NCI-H2196 (cell line): ENCODE data around the gene FAM204A.

Experiments
- DNase-seq: peaks from one replicate; lab custom pipeline; 2025; ENCODE audit not compliant: unreplicated experiment; lab: John Stamatoyannopoulos, UW

The FAM204A gene

DNA sequence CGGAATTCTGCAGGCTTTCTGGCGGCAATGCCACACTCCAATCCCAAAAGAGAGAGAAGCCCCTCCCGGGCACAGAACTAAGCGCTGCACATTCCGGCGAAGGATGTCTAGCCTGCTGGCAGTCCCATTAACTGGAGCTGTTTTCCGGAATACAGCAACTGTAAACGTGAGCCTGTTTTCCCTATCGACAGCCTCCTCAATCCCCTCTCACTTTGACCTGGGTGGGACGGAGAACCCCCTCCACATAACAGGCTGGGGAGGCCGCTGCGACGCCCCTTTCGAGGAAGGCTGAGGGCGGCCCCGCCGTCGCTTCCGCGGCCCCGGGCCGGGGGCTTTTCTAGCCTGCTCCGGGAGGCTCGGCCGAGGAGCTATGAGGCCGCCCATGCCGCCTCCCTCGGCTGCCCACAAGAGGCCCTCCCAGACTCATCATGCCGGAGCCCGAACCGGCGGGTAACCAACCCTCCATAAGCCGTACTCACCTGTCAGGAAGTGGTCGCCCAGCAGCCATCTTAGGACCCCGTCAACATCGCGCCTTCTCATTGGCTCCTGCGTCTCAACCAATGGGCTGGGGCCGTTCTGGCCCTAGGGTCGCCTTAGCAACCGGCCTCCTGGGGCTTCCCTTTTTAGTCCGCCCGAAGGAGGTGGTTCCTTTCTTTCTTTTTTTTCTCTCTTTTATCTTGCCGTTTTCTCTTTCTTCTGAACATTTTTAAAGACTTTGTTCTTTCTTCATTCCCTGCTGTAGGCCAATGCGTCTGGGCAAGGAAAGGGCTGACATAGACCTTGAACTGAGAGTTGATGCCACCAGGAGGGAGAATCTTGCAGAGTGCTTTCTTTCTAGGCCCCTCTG is at the start of gene FAM204A:
Gene FAM204A, minus strand, starts transcription at position 534 of the 847 bp plus-strand sequence. CDS start 5,909 bp downstream, outside the sequence.
- peak; percentile 67 for DNase-seq

DNA sequence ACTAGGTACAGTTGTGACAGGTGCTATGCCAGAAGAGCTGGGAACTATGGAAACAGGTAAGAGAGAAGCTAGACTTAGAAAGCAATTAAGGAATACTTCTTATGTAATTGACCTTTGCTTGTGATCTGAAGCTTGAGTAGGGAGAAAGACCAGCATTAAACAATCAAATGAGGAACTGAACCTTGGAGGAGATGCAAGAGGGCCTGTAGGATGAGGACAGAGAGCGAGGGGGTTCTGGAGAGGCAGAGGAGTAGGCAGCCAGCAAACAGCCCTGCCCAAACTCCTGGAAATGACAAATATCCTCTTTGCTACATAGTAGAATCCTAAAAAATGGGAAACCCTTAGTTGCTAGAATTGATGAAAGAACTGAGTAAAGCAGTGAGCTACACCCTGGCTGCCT is 41.6 kb upstream of the FAM204A start:
- DNase-seq = no peak

DNA sequence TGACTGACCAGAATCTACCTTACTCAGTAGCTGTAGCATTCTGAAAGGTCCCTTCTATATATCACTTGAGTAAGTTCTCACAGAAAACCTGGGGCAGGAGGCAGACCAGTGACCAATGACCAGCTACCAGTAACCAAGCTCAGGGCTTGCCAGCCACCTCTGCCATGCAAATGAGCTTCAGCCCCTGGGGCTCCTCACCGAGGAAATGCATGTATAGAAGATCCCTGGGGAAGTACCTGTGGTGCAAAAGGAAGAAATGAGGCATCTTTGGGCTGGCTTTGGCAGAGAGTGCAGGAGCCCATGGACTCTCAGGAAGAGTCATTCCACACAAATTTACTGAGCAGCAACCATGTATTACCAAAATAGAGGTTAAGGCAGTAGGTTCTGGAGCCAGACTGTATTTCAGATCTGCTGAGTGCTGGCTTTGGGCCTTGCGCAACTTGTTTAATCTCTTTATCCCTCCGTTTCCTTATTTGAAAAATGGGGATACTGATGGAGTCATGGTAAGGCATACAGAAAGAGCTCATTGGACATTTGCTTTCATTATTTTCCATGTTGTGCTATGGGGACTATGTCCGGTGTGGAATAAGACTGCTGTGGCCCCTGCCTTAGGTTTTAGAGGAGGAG is 41.1 kb upstream of the FAM204A start:
- DNase-seq = no peak

DNA sequence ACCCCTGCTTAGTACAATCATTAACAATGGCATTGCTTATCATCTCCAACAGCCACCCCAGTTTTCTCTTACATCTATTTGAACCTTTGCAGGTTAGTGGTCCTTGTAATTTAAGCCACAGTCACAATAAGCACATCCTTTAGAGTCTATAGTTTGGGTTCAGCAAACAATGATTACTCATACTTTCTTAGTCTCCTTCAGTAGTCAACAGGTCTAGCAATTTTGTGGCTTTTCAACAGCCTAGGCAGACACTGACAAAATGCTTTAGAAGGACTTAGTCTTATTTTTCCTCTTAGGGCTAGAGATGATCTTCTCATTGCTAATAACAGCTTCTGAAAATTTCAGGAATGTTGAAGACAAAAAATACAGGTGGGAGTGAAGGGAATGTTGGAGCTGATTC is 32.3 kb upstream of the FAM204A start:
- DNase-seq = no peak

DNA sequence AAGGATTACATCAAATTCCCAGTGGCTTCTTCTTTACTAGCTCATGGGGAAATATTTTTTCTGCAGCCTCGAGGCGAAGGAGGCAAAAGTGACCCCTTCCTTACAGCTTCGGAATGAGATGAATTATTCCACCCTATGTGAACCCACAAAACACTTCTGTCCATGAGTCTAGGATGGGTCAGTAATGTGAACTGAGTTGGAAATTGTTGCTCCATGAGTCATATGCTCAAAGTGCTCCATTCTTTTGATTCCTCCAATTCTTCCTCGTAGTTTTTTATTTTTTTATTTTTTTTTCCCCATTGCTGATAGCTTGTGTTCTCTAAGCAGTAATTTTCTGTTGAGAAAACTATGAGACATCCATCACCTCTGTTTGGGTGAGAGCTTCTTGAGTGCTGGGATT is 31.7 kb upstream of the FAM204A start:
- no peak for DNase-seq

DNA sequence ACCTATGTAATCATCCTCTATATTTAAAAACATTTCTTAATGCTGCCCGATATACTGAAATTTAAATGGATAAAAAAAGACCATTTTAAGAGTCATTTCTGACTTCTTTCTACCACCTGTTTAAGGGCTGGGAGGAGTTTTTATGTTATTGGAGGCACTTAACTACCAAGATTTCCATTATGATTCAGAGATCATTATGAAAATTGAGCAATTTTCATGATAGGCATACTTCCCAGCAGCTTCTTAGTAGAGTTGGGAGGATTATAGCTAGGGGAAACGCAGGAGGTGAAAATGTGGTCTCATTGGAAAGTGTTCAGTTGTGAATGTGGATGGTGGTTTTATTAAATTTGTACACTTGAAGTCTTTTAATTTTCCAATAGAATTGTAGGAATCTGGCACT is 28.4 kb upstream of the FAM204A start:
- no peak for DNase-seq

DNA sequence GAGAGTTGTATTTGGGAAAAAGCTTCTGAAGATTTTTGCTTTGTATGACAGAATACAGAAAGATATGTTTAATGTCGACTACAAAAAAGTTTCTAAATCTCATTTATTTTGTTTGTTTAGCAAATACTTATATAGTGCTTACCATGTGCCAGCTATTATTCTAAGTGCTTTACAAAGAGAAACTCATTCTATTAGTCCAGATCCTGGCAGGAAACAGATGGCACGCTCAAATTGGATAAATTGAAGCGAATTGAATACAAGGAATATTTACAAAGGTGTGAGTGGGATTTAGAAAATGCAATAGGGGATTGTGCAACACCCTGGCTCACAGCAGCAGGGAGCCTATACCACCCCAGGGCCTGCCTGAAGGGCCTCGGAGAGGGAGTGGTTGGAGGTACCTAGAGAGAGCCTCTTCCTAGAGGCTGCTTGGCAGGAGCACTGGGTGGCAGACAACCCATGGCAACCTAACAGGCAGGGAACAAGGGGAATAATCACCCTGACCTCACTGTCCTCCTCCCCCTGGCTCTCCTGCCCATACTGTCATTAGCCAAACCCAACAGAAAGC is 27.6 kb upstream of the FAM204A start:
- DNase-seq = peak; percentile 58

DNA sequence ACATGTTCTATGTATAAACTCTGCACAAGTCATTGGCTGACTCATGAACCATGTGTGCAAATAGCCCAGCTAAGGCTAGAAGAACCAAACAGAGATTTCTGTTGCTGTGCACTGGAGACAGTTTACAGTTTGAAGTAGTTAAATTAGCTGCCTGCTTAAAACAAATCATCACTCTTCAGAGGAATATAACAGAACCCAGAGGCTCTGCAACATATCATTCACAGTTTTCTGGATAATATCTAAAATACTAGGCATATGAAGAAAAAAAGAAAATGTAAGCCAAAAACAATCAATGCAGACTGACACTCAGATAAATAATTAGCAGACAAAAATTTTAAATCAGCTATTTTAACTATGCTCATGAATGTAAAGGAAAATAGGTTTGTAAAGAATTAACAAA is 23.6 kb upstream of the FAM204A start:
- no peak for DNase-seq

DNA sequence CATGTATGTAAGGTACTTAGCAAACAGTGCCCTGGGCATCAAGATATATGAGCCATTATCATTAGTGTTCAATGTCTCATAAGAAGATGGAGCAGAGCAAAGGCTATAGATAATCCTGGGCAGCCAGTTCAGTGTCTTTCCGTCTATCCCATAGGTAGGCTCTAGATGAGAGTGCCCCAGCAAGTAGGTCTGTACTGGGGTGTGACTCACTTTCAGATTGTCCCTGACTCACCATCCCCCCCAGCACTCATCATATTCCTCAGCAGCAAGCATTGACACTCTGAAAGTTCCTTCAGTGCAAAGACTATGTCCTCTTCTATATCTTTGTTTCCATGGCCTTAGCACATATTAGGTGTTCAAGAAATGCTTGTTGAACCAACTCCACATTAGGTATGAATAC is 20.0 kb upstream of the FAM204A start:
- no peak for DNase-seq

DNA sequence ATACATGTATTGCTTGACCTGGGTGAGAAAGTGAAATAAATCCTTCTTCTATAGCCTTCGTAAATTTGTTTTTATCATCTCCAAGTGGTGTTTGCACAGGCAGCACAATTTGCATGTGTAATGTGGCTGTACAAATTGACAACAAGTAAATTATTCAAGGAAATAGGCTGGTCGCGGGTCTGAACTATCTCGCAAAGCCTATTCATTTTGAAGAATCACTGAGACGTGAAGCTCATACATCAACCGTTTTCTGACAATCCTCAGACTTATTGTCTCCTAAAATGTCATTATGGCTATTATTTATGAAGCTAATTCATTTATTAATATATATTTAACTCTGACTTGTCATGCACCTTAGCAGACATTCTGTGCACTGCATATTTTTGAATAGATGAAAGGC is 16.2 kb upstream of the FAM204A start:
- DNase-seq = no peak

DNA sequence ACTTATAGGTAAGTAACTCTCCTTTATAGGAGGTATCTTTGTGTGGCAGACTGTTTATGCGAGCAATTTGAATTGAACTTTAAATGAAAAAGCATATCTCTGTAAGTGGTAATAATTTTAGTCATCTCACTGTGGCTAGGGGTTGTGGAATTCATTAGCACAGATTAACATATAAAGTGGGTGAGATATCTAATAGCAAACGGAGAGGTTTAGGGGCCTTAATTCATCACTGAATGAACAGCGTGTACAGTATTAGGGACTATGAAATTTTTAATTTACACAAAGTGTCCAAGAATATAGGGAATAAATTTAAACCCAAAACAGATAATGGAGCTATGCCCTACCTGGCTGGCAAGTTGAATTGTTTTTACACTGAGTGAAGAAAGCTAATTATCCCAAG is 15.7 kb upstream of the FAM204A start:
- no peak for DNase-seq

DNA sequence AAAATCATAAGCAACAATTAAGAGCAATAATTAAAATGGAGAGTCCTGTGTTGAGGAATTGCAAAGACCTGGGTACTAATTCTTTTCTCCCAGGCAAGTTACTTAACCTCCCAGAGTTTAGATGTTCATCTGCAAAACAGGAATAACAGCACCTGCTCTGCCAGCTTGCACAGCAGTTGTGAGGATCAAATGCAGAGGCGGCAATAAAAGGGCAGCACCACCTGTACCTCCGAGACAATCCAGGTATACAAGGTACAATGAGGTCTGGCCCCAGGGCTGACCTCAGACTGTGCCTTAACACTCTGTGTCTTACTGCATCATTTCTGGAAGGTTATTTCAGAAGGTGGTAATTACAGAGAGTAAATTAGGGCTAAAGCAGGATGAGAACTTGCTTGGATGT is 14.5 kb upstream of the FAM204A start:
- DNase-seq = no peak

DNA sequence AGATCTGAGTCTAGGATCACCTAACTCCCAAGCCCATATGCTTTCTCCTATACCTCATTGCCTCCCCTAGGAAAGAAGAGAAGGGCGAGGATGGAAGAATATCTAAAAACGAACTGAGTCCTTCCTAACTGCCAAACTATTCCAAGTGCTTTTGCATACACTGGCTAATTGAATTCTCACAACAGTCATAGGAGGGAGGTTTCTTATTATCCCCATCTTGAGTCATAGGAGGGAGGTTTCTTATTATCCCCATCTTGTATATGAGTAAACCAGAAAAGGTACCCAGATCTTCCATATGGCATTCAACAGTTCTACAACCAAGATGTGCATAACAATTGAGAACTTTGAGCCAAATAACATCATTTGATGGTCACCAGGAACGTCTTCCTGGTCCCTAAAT is 13.1 kb upstream of the FAM204A start:
- no peak for DNase-seq

DNA sequence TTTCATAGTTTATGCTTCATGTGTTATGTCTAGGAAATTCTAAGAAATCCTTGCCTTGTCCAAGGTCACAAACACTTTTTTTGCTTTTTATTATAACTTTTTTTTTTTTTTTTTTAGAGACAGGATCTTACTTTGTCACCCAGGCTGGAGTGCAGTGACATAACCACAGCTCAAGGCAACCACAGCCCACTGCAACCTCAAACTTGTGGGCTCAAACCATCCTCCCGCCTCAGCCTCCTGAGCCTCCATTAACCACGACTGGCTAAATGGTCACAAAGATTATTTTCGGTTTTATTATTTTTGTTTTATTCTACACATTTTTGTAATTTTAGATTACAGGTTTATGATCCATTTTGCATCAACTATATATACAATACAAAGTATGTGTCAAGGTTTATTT is 7.1 kb upstream of the FAM204A start:
- no peak for DNase-seq

DNA sequence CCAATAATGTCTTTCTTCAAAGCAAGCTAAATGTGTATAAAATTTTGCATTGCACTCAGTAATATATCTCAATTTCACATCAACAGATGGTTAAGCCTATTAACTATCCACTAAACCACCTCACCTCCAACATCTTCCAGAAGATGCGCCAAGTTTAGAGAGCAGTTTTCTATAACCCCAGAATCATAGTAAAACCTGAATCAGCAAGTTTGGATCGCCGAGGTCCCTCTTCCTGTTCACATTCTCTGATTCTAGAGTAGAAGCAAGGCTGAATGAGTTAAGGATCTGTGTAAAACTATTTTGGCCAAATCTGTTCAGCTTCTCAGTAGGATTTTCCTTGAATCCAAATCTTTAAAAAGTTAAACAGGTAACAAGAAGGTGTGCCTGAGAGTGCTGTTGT is 1.4 kb upstream of the FAM204A start:
- no peak for DNase-seq

DNA sequence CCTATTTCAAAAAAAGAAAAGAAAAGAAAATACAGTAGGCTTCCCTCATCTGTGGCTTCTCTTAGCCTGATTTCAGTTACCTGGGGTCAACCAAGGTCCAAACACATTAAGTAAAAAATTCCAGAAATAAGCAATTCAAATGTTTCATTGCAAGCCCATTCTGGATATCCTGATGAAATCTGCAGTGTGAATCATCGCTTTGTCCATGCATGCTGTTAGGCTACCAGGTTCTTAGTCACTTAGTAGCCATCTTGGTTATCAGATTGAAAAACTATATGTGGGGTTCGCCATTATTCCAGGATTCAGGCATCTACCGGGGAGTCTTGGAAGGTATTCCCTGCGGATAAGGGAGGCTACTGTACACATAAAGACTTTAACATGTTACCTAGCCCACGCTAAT is 991 bp upstream of the FAM204A start:
- no peak for DNase-seq

DNA sequence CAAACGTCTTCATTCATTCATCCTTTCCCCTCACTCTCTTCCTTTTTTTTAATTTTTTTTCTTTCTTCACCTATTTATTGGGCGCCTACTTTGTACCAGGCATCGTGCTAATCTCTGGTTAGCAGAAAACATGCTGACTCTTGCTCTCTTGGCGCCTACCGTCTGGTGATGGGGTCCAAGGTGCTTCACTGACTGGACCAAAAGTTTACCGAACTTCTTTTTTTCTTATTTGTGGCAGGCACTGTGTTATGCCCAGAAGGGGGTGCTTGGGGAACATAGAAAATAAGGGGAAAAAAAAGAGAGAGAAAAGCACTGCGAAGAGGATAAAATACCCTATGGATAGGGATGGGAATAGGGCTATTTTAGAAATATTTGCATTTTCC is 505 bp upstream of the FAM204A start:
- no peak for DNase-seq

DNA sequence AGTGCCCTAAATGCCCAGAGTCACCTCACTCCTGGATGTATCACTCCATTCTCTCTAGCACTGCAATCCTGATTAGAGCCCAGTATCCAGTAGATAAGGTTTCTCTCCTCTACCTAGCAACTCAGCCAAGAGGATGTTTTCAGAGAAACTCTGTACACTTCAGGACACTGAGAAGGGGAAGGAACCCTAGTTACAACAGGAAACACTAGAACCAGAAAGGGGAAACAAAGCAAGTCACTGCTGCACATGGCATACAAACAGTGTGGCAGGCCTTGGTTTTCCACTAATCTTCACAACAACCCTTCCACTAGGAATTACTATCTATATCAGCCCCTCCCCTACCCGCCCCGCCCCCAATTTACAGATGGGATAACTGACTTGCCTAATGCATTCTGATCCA is 1.6 kb downstream of the FAM204A start:
- DNase-seq = no peak

DNA sequence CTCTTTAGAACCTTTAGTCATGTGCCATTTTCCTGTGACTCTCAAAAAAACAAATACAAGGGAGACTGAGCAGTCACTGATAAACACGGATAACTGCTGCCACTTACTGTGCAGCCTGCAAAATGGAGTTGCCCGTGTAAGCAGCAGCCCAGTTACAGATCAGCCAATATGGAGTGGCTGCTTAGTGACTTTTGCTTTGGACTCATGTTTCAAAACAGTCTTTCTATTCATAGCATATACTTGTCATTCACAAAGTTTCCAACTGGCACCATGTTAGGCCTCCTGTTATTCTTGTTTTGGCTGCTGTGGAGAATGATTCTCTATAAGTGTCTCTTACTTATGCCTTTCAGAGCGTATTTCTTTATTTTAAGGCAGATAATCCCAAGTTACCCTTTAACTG is 3.0 kb downstream of the FAM204A start:
- DNase-seq = no peak

DNA sequence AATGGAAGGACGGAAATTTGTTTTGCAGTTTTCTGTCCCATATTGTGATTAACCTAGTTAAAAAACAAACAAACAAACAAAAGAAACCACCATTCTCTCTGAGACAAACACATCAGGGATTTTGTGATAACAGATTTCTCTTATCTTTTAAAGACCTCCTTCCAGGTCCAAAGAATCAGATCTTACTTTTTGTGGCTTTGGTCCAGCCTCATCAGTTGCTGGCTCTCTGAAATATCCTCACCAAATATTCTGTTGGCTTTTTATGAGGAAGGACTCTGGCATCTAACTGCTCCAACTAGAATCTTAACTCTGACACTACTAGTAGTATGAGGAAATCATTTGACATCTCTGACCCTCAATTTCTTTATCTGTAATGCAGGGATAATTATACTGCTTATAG is 4.8 kb downstream of the FAM204A start:
- no peak for DNase-seq

DNA sequence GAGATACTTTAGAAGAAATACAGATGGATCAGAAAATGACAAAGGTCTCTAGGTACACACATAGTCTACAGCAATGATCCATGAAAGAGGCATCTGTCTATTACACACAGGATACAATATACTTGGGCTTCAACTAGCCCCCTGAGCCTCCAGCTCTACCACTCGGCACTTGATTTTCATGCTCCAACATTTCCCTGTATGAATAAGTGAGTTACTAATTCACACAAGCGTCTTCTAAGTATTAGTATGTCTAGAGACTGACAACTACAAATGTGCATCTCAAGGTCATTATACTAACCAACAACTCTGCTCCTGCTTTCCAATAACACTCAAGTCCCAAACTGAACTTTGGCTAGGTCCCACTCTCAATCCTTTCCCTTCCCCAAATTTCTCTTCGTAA is 8.3 kb downstream of the FAM204A start:
- no peak for DNase-seq

DNA sequence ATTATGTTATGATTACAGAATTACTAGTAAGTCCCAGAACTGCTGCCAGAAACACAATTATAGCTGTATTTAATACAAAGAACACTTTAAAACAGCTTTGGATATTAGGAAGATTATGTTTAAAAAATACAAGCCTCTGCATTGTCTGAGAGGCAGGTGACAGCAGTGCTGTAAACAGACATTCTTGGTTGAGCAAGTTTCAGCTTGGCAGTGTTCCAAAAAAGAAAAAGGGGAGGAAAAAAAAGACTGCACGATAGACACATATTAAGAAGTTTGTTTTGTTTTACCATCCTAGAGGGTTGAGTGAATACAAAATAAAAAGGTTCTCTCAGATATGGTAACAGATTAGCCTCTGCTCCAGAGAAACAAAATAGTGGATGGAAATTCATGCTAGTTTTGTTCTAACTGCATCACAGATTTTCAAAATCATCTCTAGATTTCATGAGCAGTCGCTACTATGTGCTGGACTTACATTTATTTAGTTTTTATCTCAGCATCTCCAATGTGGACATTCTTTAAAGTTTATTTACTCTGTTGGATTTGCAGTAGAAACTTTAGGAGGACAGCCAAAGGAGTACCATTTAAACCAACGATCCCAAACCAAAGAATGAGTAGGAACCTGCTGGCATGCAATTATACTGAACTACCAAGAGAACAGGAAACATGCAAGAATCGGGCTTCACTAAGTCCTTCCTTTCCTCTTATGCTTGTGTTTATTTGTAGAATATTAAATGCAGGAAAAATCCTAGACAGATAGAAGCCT is 9.0 kb downstream of the FAM204A start:
- DNase-seq = peak; percentile 26
